A549 treated with AZD9567 at 1 μM for 4 hours (cell line): ENCODE results near the gene CEP250. TPM values are rescaled to one million over a fixed set of nuclear protein-coding genes. Genes with fewer than 3 reads are reported as not detected.

Source experiments
- total RNA-seq: library from RNA; stranded (reverse); fragments of 200-300 nt; extraction: Qiagen RNA extraction; gene quantifications from 5 replicates; pipeline ENCODE4 v1.2.3, GENCODE V29; 2022; ENCODE audit not compliant: insufficient read depth

CEP250 gene, protein sequence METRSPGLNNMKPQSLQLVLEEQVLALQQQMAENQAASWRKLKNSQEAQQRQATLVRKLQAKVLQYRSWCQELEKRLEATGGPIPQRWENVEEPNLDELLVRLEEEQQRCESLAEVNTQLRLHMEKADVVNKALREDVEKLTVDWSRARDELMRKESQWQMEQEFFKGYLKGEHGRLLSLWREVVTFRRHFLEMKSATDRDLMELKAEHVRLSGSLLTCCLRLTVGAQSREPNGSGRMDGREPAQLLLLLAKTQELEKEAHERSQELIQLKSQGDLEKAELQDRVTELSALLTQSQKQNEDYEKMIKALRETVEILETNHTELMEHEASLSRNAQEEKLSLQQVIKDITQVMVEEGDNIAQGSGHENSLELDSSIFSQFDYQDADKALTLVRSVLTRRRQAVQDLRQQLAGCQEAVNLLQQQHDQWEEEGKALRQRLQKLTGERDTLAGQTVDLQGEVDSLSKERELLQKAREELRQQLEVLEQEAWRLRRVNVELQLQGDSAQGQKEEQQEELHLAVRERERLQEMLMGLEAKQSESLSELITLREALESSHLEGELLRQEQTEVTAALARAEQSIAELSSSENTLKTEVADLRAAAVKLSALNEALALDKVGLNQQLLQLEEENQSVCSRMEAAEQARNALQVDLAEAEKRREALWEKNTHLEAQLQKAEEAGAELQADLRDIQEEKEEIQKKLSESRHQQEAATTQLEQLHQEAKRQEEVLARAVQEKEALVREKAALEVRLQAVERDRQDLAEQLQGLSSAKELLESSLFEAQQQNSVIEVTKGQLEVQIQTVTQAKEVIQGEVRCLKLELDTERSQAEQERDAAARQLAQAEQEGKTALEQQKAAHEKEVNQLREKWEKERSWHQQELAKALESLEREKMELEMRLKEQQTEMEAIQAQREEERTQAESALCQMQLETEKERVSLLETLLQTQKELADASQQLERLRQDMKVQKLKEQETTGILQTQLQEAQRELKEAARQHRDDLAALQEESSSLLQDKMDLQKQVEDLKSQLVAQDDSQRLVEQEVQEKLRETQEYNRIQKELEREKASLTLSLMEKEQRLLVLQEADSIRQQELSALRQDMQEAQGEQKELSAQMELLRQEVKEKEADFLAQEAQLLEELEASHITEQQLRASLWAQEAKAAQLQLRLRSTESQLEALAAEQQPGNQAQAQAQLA (N-terminal part only)
- 23.3 to 31.2 TPM (median 28.7 TPM) in 5 replicates for total RNA-seq

DNA sequence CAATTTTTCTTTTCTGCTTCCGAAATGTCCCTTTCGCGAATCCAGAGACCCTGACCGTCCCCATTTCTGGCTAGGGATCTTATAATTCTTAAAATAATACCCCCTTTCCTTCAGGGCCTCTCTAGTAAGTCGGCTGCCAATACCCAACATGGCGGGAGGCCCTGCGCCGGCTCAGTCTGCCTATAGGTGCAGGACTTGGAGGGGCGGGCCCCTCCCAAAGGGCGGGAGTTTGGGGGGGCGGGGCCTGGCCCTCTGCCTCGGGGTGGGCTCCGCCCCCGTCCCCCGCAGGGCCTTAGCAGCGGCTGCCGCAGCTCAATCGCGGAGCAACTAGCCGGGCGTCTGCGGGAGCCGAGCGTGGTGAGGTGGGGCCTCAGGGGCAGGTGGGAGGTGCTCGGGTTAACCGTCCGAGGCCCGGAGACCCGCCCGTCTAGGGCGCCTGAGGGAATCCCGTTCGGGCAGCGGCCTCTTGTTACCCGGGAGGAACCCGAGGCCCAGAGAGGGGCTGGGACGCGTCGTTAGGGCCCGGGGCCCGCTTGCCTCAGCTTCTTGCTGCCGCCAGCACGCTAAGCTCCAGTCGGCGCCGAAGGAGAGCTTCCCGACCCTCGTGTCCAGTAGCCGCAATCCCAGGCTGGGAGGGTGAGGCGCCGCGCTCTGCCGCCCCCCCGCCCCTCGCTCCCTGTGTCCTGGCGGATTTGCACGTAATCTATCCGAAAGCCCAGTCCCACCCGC, at the start of gene CEP250:
CEP250 (plus strand) TSS at position 718 of the 729 bp plus-strand sequence. CDS start 6,770 bp downstream, outside the sequence.

DNA sequence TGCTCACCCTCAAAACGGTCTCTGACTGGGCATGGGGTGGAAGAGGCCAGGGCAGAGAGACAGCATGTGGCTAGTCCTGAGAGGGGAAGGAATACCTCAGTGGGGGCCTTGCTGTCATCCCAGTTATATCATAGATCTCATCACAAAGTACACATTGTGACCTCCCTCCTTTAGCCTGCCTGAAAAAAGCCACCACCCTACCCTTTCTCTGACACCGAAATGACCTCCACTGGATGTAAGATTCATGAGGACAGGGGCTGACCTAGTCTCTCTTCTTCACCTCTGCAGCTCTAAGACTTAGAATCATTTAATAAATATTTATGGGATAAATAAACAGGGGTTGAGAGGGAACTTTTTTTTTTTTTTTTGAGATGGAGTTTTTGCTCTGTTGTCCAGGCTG, 74.2 kb downstream of the CEP250 start, which contains the start of gene C20orf173:
C20orf173 (minus strand) TSS at position 101 of the 400 bp plus-strand sequence. CDS start 279 bp downstream, outside the sequence.

DNA sequence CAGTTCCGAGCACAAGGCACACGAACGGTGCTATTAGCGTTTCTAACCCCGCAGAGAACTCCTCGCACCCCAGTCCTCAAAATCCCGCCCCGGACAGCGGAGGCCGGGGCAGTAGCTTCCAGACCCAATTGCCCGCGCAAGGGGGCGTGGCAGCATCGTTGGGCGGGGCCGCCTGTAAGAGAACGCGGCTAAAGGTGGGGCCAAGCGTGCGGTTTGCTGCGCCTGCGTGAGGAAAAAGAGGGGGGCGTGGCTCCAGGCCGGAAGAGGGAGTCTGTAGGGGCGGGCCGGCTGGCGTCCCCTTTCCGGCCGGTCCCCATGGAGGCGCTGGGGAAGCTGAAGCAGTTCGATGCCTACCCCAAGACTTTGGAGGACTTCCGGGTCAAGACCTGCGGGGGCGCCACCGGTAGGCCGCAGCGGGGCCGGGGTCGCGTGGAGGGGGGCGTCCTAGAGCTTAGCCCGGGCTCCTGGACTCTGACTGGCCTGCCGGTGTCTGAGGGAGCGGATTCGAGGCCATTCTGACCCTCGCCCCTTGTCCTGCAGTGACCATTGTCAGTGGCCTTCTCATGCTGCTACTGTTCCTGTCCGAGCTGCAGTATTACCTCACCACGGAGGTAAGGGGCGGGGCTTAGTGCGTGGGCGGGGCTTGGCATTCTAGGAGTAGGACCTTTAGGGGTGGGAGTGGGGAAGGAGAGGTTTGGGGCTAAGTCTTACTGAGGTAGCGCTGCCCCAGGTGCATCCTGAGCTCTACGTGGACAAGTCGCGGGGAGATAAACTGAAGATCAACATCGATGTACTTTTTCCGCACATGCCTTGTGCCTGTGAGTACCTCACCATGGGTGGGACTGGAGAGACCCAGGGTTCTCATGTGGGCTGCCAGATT, 86.6 kb downstream of the CEP250 start, which contains the start of gene ERGIC3:
ERGIC3 (plus strand) TSS at position 296 of the 880 bp plus-strand sequence; CDS start at position 316, 20 bp downstream.

Other genes starting within 250 kb of the CEP250 start
- gene MMP24, start 228.9 kb upstream of the CEP250 start, total RNA-seq: 19.0 to 25.4 TPM (median 22.6 TPM) in 5 replicates
- gene MMP24OS, start 177.5 kb upstream of the CEP250 start, total RNA-seq: 52.8 to 90.9 TPM (median 79.8 TPM) in 5 replicates
- gene EIF6, start 170.8 kb upstream of the CEP250 start, total RNA-seq: 416 to 436 TPM (median 422 TPM) in 5 replicates
- gene FAM83C, start 163.2 kb upstream of the CEP250 start, total RNA-seq: 0.02 to 0.06 TPM (median 0.05 TPM) in 4 of 5 replicates, not detected in the other
- gene UQCC1, start 43.6 kb upstream of the CEP250 start, total RNA-seq: 27.0 to 69.2 TPM (median 28.8 TPM) in 5 replicates
- gene GDF5, start 17.4 kb upstream of the CEP250 start, total RNA-seq: 0.03 TPM in 1 of 5 replicates, not detected in the others
- not detected in 5 replicates for gene C20orf173, start 74.1 kb downstream of the CEP250 start, total RNA-seq
- gene ERGIC3, start 86.5 kb downstream of the CEP250 start, total RNA-seq: 235 to 256 TPM (median 242 TPM) in 5 replicates
- gene SPAG4, start 160.2 kb downstream of the CEP250 start, total RNA-seq: 3.6 to 10.6 TPM (median 5.0 TPM) in 5 replicates
- 203 to 231 TPM (median 226 TPM) in 5 replicates for gene CPNE1, start 209.3 kb downstream of the CEP250 start, total RNA-seq
- 77.3 to 99.4 TPM (median 81.1 TPM) in 5 replicates for gene RBM12, start 209.3 kb downstream of the CEP250 start, total RNA-seq
- gene NFS1, start 243.8 kb downstream of the CEP250 start, total RNA-seq: 36.3 to 44.4 TPM (median 39.4 TPM) in 5 replicates
- 362 to 399 TPM (median 378 TPM) in 5 replicates for gene ROMO1, start 243.8 kb downstream of the CEP250 start, total RNA-seq